ENCODE measurements around the gene TSPAN15.

DNA sequence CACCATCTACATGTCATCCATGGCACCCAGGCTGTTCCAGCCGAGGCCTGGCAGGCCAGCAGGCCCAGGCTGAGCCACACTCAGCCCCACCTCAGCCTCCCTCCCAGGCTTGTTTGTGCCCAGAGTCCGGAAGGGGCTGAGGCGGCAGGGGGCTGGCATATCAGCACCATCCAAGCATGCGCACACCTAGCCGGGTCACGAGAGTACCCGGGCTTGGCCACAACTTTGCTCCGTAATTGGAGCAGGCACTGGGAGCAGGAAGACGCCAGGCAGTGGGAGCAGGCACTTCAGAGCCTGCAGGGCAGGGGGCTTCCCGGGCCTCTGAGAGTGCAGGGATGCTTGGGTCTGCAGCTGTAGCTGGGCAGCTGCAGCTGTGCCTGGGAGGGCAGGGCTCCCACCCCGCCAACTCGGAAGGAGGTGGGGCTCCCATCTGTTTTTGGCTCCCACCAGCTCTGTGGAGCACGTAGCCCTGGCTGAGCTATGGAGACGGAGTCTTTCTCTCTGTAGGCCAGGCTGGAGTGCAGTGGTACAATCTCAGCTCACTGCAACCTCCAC lies 15.2 kb upstream of the TSPAN15 start:
- no peak for TF ChIP-seq CTCF (IDR thresholded peaks at IDR 0.05)
- TF ChIP-seq POLR2A (IDR thresholded peaks at IDR 0.05) = no peak

Measured in right lobe of liver (tissue), 4 donors.